ENCODE results near the gene SLC3A2.

The SLC3A2 gene

DNA sequence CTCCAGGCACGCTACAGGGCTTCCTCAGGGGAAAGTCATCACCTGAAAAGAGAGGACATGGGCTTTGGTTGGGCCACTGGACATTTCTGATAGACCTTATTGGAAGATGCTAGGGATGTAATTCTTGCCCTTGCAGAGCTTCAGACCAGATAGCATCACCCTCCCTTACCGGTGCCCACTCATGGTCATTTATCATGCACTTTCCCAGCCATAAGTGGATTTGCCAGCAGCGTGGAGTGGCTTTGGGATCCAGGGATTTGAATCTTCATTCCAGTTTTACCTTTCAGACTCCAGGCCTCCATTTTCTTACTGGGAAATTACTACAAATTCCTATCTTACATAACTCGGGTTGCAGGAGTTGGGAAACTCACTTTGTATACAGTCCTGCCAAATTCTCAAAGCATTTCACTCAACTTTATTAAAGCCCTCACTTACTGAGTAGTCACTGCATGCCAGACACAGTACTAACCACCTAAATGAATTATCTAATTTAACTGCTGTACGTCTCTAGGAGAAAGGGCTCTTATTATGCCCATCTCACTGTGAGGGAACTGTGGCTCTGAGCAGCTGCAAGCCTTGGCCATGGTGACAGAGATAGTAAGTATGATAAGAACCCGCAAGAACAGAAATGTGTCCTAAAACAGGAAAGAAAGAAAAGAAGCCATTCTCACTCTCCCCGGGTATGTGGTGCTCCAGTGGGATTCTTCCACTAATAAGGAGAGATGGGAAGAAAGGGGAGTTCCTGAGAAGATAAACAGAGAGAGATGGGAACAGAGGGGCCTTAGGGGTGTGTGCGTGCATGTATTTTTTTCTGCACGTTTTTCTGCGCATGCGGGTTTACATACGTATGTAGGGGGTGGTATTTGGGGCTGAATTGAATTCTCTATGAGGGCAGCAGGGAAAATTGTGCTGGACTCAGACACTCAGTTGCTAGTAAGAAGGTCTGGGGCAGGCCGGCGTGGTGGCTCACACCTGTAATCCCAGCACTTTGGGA is 30.7 kb downstream of the SLC3A2 start:
- DNase-seq = no peak

DNA sequence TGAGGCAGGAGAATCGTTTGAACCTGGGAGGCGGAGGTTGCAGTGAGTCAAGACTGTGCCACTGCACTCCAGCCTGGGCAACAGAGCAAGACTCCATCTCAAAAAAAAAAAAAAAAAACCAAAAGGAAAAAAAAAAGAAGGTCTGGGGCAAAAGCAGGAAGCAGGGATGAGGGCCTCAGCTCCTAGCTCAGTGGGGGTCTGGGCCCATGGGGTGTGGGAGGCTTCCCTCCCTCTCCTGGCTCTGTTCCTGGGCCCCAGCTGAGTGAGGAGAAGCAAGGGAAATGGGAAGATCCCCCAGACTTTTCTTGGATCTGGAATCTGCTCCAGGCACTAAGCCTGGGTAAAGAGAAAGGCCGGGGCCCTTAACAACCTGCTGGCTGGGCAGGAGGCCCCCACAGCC is 31.6 kb downstream of the SLC3A2 start:
- no peak for DNase-seq

DNA sequence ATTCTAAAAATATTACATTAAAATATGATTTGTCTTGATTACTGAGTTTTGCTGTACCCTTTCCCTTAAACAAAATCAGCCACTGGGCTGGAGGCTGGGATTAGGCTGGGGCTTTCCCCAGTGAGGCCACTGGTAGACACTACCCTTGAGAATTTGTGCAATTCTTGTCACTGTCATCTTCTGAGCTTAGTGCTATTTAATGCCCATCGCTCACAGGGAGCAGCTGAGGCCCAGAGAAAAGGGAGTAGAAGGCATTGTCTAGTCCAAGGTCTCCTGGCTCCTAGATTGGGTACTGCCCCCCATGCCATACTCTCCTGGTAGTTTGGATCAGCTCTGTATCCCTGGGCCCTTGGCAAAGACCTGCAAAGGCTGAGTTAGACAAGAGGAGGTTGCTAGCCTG is 33.7 kb downstream of the SLC3A2 start:
- no peak for DNase-seq

DNA sequence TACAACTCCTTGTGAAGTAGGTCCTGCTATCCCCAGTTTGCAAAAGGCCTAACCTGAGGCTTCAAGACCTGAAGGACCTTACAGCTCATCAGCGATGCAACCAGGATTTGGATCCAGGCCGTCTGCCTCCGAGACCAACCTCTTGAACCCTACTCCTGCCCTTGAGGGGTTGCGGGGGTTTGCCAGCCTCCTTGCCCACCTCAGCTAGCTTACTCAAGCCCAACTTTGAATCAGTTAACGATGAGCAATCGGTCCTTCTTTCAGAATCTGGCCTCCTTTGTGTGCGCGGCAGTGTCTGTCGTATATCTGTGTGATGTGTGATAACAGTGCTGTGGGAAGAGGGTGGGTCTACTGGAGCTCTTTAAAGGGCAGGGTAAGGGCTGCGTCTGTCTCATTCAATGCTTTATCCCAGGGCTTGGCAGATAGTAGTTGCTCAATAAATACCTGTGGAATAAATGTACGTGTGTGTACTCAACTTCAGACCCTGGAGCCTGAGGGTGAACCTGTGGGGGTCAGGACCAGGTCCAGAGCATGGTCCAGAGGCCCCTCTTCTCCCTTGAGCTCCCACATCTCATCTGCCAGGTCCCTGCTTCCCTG is 37.3 kb downstream of the SLC3A2 start:
- DNase-seq = no peak

DNA sequence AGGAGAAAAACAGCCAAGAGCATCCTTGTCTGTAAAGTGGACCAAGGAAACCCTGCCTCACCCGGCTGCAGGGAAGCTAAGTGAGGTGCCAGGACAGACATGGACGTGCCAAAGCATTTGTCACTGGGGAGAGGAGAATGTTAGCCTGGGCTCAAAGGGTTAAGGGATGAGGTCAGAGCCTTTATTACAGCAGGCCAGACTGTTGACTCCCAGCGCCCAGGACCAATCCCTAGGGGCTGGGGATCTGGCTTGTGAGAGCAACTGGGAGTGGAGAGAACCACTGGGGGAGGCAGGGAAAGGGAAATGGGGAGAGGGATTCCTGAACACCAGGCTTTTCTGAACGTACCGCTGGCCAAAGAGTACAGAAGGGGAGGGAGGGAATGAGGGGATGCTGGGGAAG is 37.8 kb downstream of the SLC3A2 start:
- no peak for DNase-seq

DNA sequence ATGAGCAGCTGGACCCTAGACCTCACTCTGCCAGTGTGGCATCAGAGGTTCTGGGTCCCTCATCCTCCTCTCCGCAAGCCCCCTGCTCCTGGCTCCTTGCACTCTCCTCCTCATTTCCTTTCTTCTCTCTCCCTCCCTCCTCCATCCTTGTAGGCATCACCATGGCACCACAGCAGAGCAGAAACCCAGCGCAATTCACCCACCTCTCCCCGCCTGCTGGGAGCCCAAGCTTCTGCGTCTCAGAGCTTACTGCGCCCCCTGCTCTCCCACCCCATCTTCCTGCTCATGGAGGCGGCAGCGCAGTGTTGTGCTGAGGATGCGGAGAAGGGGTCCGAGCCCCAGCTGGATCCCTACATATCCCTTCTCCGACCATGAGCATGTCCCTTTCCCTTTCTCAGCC is 38.8 kb downstream of the SLC3A2 start:
- DNase-seq = no peak

DNA sequence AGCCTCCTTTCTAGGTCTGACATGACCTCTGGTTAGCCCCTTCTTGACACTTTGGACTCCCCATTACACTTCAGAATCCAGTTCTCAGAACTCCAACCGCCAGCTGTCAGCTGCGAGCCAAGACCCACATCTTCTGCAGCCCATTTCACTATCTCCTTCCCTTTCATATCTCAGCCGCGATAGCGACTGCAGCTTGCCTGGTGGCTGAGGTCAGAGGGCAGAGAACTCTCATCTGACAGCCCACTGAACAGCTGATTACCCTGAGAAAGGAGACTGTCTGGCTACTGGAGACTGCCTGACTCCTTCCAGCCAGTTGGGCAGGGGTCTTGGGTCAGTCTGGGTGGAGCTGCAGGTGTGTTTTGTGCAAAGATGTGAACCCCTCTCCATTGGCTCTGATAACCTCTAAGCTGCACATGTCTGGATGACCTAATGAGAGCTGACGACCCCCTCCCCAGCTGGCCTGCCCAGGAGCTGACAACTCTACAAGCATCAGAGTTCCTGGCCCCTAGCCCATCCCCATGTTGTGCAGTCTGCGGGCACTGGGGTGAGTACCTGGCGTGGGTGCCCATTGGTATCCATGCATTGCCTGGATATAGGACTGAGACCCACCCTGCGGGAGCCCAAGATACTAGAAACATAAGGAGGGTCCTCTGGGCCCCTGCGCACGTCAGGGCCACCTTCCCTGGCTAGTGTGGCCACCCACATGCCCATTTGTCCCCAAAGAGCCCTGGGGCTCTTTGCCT is 39.4 kb downstream of the SLC3A2 start:
- DNase-seq = no peak

DNA sequence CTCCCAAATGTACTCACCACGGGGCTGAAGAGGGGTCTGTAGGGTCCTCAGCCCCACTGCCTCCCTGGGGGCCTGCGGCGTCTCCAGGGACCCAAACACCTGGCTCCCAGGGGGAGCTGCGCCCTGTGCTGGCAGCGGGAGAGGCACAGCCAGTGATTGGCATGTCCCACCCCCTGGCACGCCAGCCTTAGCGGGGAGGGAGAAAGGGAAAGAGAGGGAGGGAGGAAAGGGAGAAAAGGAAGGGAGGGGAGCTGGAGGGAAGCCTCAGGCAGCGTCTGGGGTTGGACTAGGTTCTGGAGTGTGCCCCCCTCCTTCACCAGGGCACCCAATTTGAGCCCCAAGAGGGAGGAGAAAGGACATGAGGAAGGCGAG is 40.5 kb downstream of the SLC3A2 start, which contains the start of gene CHRM1:
Gene CHRM1, minus strand, starts transcription at position 163 of the 372 bp plus-strand sequence. CDS start 10,263 bp downstream, outside the sequence.
- no peak for DNase-seq

DNA sequence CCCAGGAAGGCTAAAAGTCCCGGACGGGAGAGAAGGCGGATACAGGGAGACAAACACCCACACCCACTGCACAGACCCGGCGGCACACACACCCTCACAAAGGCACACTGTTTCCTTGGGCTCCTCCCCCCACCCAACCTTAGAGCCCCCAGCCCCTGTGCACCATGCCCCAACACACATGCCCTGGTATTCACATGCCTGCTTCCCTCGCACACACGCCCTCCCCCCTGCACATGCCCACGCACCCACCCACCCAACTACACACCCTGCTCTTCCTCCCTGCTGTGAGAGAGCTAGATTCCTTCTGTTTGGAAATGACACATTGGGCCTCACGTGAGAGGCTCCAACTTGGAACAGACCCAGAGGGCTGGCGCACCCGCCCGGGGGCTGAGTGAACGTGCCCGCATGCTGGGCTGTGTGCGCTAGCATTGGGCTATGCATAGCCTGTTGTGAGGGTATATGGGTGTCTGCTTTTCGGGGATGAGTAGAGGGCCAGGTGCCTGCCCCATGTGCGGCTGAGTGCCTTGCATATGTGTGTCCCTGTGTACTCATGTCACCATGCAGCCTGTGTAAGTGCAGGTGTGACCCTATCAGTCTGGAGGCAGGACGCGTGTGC is 41.0 kb downstream of the SLC3A2 start:
- DNase-seq = no peak

DNA sequence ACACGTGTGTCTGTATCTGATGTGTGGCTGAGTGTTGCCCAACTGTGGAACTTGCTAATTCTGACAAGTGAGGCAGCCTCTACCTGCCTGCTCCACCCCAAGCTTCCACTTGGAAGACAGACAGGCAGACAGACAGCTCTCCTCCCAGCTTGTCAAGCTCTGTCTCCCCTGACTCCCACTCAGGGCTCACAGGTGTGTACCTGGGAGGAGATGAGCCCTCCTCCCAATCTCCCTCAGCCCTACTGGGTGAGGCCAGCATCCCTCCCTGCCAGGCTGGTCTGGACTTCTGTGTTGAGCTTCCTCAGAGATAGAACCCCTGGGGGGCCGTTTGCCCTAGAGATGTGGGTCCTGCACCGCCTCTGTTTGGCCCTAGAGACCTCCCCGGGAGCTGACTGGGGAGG is 41.5 kb downstream of the SLC3A2 start:
- DNase-seq = no peak

DNA sequence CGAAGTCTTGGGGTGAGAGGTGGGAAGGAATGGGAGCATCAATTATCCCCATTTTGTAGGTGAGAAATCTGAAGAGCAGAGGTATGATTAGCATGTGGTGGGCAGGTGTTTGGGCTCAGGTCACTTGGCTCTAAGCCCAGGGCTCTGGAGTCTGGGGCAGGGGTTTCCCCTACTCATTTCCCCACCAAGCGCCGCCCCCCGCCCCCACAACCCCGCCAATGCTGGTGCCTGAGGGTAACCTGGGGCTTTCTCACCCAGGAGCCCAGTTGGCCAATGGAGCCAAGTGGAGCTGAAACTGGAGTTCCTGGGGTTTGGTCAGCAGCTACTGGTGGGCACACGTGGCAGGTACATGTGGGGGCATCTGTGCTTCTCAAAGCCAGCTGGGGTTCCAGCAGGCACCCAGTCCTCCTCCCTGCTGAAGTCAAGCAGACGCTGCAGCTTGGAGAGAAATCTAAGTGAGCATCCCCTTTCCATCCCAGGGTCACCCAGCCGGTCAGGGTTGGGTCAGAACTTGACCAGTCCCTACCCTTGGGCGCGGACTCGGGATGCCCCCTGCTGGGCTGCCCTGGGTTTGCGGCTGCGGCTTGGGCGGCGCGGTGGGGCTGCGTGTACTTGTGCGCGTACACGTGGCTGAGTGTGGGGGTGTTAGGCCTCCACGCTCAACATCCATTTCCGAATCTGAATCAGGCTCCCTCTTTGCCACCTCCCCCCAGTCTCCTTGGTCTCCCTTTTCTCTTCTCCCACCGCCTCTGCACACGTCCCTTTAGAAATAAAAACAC is 42.1 kb downstream of the SLC3A2 start:
- peak; percentile 39 to 50 for DNase-seq

DNA sequence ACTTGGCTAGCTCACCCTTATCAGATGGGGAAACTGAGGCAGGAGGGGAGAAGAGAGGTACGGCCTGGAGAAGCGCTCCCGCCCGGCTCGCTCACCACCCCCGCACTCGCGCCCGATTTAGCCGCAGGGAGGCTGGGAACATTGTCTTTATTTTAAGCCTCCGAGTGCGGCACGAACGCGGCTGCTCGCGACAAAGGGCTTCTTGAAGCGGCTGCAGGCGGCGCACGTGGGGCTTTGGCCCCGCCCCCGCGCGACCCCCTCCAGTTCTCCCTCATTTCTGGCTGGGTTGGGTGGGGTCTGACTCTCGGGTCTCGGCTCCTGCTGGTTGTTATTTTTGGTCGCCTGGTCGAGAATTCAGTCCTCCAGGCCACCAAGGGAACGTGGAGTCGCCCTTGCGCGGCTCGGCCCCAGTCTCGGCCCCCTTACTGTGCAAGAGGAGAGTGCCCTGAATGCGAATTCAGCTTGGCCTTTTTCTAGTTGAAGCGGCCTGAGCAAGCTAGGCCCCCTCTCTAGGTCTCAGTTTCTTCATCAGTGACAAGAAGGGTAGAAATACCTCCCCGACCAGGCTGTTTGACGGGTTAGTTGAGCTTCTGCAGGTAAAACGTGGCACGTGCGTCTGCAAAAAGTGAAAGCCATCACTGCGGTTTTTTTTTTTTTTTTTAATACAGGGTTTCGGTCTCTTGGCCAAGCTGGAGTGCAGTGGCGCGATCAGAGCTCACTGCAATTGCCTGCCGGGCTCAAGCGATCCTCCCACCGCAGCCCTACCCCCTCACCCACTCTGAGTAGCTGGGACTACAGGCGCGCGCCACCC is 43.1 kb downstream of the SLC3A2 start:
- no peak for DNase-seq

DNA sequence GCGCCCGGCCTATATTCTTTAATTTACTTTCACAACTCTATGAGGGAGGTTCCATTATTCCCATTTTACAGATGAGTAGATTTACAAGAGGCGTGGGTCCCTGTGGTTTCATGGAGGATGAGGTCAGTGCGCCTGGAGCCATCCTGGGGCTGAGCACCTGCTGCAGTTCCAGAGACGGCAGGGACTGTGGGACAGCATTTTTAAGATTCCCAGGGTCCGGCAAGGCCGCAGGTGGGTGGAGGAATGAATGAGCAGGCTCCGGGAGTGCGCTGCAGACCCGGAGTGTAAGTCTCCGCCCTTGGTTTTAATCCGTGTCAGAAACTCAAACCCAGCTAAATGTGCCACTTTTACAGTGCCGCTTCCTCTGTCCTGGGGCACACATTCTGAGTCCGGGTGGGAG is 44.6 kb downstream of the SLC3A2 start:
- DNase-seq = no peak

DNA sequence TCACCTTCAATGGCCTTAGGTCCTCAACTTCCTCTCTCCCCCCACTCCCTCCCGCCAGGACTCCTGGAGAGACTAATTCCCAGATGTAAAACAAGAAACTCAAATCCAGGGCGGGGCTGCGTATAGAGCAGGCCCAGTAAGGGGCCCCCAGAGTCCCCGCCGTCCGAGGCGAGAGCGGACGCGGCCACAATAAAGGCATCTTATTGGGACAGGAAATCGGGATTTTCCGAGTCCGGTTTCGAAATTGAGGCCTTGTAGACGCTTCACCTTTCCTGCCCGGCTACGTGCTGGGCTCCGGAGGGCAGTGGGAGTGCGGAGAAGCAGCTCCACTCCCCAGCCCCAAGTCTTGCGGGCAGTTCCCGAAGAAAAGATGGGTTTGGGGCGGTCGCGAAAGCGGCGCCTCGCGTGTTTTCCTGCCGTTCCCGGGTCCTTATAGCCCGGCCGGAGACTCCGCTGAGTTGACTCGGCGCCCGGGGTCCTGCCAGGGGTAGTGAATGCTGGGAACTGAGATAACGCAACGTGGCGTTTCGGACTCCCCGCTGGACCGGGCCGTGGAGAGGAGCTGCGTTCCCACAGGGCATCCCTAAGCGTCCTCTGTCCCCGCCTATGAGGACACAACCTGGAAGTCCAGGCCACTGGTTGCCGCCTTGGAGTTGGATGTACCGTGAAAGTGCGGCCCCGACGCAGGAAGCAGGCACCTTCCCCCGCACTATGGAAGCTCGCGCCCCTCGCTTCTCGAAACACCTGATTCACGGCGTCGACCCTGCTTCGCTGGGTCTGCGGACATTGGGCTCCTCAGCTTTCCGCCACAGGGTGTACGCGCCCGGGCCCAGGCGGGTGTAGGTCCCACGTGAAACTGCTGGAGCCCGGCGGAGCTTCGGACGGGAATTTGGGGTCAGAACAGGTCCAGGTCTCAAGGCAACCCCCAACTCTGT is 45.3 kb downstream of the SLC3A2 start:
- no peak for DNase-seq

DNA sequence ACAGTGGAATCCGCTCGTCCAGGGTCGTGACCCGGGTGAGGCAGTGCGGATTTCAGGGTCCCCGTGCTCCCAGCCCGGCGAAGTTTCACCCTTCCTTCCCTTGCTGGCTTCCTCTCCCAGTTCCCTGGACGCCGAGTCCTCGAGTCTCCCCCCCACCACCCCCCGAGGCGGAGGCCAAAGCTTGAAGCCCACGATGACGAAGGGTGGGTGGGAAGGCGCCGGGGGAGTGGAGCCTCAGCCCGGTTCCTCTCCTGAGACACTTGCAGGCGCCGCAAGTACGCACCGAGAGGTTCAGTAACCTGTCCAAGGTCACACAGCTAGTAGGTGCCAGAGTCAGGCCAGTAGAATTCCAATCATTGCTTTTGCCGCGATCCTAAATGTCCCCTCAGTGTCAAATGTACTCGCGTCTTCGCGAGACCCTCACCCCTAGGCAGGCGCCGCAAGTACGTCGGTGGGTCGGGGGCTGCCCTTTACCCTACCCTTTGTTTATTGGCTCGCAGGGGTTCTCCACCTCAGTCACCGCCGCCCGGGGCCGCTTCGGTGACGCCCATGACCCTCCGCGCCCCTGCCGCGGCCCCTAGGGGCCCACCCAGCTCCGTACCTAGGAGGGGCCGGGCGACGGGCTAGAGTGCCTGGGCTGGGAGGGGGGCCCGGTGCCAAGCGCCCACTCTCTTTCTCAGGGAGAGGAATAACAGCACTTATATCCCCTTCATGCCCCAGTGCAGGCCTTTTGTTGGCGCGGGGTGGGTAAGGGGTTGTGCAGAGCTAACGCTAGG is 46.2 kb downstream of the SLC3A2 start:
- no peak for DNase-seq

DNA sequence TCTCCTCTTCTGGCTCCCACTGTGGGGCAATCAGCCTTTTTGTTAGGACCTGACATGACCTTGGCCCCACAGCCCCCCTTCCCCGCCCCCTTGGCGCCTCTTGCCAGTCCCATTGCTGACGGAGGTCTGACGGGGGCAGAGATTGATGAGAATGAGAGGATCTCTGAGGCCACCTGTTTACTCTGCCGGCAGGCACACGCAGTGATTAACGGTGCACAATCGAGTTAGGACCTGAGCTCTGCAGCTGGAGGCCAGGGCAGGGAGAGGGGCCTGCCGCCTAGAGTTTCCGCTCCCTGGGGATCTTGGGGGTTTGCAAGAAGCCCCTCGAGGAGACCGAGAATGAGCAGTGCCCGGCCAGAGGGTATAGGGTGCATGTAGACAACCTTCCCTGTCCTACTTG is 47.3 kb downstream of the SLC3A2 start:
- no peak for DNase-seq

DNA sequence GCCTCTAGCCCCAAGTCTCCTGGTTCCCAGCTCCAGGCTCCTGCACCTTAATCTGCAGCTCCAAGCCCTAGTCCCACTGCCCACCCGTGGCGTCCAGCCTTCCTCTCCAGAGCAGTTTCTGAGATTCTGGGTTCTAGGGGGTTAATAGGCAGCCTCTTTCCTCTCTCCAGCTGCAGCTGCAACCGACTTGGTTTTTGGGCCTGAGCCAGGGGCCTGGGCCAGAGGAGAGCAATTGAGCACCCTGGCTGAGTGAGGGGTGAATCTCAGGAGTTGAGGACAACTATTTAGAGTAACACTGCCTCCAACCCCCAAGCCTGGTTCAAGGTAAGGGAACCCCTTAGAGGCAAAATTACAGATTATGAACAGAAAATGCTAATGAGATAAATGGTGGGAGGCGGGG is 49.5 kb downstream of the SLC3A2 start:
- DNase-seq = no peak

DNA sequence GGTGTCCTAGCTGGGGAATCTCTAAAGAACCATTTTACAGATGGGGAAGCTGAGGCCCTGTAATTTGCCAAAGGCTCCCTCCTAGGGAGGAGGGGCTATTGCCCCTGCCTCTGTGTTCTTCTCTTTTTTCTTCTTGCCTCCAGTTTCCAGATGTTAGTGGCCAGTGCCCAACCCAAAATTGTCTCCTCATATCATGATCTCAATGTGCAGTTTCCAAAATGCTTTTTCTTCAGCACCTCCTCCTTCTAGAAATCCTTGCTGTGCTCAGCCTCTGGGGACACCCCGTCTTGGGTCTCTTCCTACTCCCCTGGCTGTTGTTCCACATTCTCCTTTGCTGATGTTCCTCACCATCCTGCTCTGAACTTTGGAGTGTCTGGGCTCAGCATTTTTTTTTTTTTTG is 50.0 kb downstream of the SLC3A2 start:
- no peak for DNase-seq

DNA sequence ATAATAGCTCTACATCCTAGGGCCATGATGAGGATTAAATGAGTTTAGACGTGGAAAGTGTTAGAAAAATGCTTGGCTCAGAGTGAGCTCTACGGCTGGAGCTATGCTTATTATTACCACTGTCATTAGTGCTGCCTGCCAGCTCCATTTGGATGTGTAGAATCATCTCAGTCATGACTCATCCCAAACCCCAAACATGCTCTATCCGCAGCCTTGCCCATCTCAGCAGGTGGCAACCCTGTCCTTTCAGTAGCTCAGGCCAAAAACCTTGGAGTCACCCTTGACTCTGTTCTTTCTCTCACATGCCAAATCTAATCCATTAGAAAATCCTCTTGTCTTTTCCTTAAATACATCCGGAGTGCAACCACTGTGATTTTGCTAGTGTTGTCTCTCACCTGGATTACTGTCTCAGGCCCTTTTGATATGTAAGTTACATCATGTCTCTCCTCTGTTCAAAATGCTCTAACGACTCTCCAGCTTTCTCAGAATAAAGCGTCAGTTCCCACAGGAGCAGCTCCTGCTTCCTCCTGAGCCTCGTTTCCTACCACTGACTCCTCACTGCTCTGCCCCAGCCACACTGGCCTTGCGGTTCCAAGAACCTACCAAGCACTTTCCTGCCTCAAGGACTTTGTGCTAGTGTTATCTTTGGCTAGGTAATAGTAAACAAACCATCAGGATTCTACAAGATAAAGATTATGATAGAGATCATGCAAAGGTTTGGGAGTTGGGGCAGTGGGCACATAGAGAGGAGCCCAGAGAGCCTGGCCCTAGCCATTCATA is 51.0 kb downstream of the SLC3A2 start:
- DNase-seq = no peak
